Bronchial epithelial cell (primary cell): ENCODE measurements around the gene PPM1N. TPM values are rescaled to one million over a fixed set of nuclear protein-coding genes. Genes with fewer than 3 reads are reported as not detected.
"Not testable (repeated sequence)": the region's sequence is repeated elsewhere in the genome, so short reads cannot be mapped to it uniquely, and the experiment has no call there.

ENCODE experiments used
- DNase-seq: peaks from one replicate; pipeline ENCODE4 v3.0.0-alpha.2; 2010; ENCODE audit warnings: low read depth
- FAIRE-seq: peaks from 2 replicates; lab custom pipeline; 2011; peaks lifted over from hg19 to GRCh38; lab: Jason Lieb, UNC
- H3K27me3 ChIP-seq: 2 replicates; pipeline ENCODE4 v1.5.1; 2011; ENCODE audit warnings: low read length; ENCODE audit not compliant: control insufficient read depth, insufficient read depth
- H3K36me3 ChIP-seq: 2 replicates; pipeline ENCODE4 v1.5.1; 2011; ENCODE audit warnings: low read length; ENCODE audit not compliant: control insufficient read depth, insufficient read depth
- H3K4me3 ChIP-seq: 2 replicates; pipeline ENCODE4 v1.5.1; 2011; ENCODE audit warnings: mild to moderate bottlenecking, low read depth, low read length, control low read depth
- CTCF ChIP-seq: IDR thresholded peaks from 2 replicates; pipeline ENCODE4 v1.5.1; 2011; ENCODE audit warnings: mild to moderate bottlenecking, moderate library complexity, low read length, control low read depth, inconsistent platforms; ENCODE audit not compliant: insufficient read depth, severe bottlenecking
- total RNA-seq: library from RNA; depleted of rRNA; stranded (reverse); fragments of >200 nt; gene quantifications from 2 replicates; pipeline ENCODE4 v1.2.1, GENCODE V29; 2014

PPM1N gene
- total RNA-seq, 1 donor from 2014 or later = 1.6 TPM

GRCh38 chr19:45506989-45507871 lies 9.0 kb downstream of the PPM1N start, which contains the start of gene VASP:
Gene VASP (plus strand): TSS chr19:45507479. CDS start chr19:45507772, 293 bp downstream.
- no peak for TF ChIP-seq CTCF
- DNase-seq (peak; percentile 78), FAIRE-seq (no peak)
- Histone ChIP-seq H3K27me3 (no peaks in the 10 kb centered on the region), H3K4me3 (peak within 1 kb of the TSS; percentile 94), H3K36me3 (peaks cover 4% of the 10 kb centered on the region)

GRCh38 chr19:45507872-45508416 lies 9.7 kb downstream of the PPM1N start:
- DNase-seq (no peak), FAIRE-seq (no peak)
- H3K36me3 ChIP-seq = peaks cover 4% of the 10 kb centered on the region
- H3K27me3 ChIP-seq = no peaks in the 10 kb centered on the region
- no peak for TF ChIP-seq CTCF
- peak overlapping the region; percentile 94 for H3K4me3 ChIP-seq

GRCh38 chr19:45508417-45508860 lies 10.2 kb downstream of the PPM1N start:
- Histone ChIP-seq H3K36me3 (peaks cover 6% of the 10 kb centered on the region), H3K27me3 (no peaks in the 10 kb centered on the region), H3K4me3 (peak overlapping the region; percentile 94)
- FAIRE-seq (no peak), DNase-seq (peak; percentile 30)
- TF ChIP-seq CTCF = no peak

GRCh38 chr19:45508861-45509691 lies 10.8 kb downstream of the PPM1N start:
- Histone ChIP-seq H3K4me3 (peak overlapping the region; percentile 94), H3K27me3 (no peaks in the 10 kb centered on the region), H3K36me3 (peaks cover 6% of the 10 kb centered on the region)
- DNase-seq (peak; percentile 20), FAIRE-seq (no peak)
- no peak for TF ChIP-seq CTCF

- peak overlapping the region; percentile 94 for H3K4me3 ChIP-seq
- H3K36me3 ChIP-seq = peaks cover 6% of the 10 kb centered on the region
- FAIRE-seq (no peak), DNase-seq (no peak)
- no peaks in the 10 kb centered on the region for H3K27me3 ChIP-seq
- TF ChIP-seq CTCF = no peak
These were observed 11.4 kb downstream of the PPM1N start for GRCh38 chr19:45509692-45510015.

DNA sequence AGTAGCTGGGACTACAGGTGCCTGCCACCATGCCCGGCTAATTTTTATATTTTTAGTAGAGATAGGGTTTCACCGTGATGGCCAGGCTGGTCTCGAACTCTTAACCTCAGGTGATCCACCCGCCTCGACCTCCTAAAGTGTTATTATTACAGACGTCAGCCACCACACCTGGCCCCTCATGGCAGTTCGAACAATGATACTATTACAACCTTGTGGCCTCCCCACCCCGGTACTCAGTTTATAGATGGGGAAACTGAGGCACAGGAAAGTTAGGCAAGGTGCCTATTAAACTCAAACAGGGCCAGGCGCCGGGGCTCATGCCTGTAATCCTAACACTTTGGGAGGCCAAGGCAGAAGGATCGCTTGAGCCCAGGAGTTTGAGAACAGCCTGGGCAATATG lies 12.1 kb downstream of the PPM1N start:
- H3K27me3 ChIP-seq, FAIRE-seq, H3K36me3 ChIP-seq, DNase-seq, H3K4me3 ChIP-seq: not testable (repeated sequence)
